Prostate gland (tissue), 2 donors: ENCODE data around the gene MAP3K4. TPM values are rescaled to one million over a fixed set of nuclear protein-coding genes. Genes with fewer than 3 reads are reported as not detected.

Source experiments
- DNase-seq: peaks from one replicate; pipeline ENCODE4 v3.0.0-alpha.2; 2019; ENCODE audit warnings: low spot score
- H3K27ac ChIP-seq, 2 donors: fragments of 200-600 bp; sonication (generic); 2 replicates each; pipeline ENCODE4 v1.5.1; 2017 to 2019
- H3K27me3 ChIP-seq: fragments of 200-600 bp; sonication (generic); replicated peaks from 2 replicates; pipeline ENCODE4 v1.5.1; 2019; ENCODE audit not compliant: insufficient read depth
- H3K36me3 ChIP-seq, 2 donors: fragments of 200-600 bp; sonication (generic); 1 replicate in 1 of 2; 2 replicates in 1 of 2; pipeline versions ENCODE4 v1.5.1 to v1.8.1; 2017 to 2019
- H3K4me1 ChIP-seq: fragments of 200-600 bp; sonication (generic); replicated peaks from 2 replicates; pipeline ENCODE4 v1.5.1; 2019
- H3K4me3 ChIP-seq, 2 donors: fragments of 200-600 bp; sonication (generic); 2 replicates each; pipeline ENCODE4 v1.5.1; 2017 to 2019
- H3K9me3 ChIP-seq: fragments of 200-600 bp; sonication (generic); 2 replicates; pipeline ENCODE4 v1.5.1; 2017
- POLR2A ChIP-seq: fragments of 450-650 bp; IDR thresholded peaks from one replicate; pipeline ENCODE4 v1.6.1; 2016; ENCODE audit warnings: antibody characterized with exemption, mild to moderate bottlenecking
- POLR2AphosphoS5 ChIP-seq: sonication (generic); formaldehyde crosslinking; IDR thresholded peaks from one replicate; pipeline ENCODE4 v1.6.1; 2017; ENCODE audit warnings: antibody characterized with exemption
- WGBS: methylation state at CpG from one replicate; pipeline ENCODE4 v1.1.5; 2018; 5-methylcytosine and 5-hydroxymethylcytosine counted together
- intact Hi-C: fragments of 100-400 bp; cut with DNase I; formaldehyde crosslinking; loops from one replicate; pipeline ENCODE4 v1.14.2; 2022
- total RNA-seq, 2 donors: library from RNA; depleted of rRNA; stranded (reverse); fragments of >200 nt; gene quantifications; one replicate each; pipeline ENCODE4 v1.1.0, GENCODE V29; 2016
- TF ChIP-seq, protein P1 (sequence below), 4 experiments: fragments of 200-600 bp in 2 of 4; fragments of 450-650 bp in 2 of 4; sonication (generic) in 2 of 4; IDR thresholded peaks; 1 replicate in 3 of 4; 2 replicates in 1 of 4; pipeline ENCODE4 v1.5.1; 2016 to 2019; ENCODE audit warnings: antibody characterized with exemption in 4 of 4, mild to moderate bottlenecking in 2 of 4, moderate library complexity in 2 of 4

MAP3K4 gene
- total RNA-seq, 2 donors from 2014 or later = 26.2 to 59.2 TPM

DNA sequence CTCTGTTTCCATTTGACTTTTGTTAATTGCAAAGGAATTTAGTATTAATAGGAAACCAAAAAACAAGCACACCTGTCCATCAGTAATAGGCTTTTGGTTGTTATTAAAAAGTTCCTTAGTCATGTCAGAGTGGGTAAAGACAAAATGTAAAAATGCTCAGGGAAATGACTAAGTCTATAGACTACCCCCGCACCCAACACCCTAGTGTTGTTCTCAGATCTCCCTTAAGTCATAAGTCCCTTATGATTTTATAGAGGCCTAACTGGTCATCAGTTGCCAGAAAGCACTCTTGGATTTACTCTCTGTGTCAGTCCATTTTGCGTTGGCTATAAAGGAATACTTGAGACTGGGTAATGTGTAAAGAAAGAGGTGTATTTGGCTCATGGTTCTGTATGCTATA is 52.8 kb downstream of the MAP3K4 start:
- no peaks in the 10 kb centered on the region for H3K27me3 ChIP-seq
- no peak for DNase-seq
- WGBS = 88% methylated on average over 2 of the region's 2 CpGs
- intact Hi-C loops = no loop called here
- no peaks in the 10 kb centered on the region for H3K36me3 ChIP-seq
- no peak overlapping the region for H3K4me3 ChIP-seq
- no peaks in the 10 kb centered on the region for H3K9me3 ChIP-seq
- peaks cover 6% of the 10 kb centered on the region for H3K4me1 ChIP-seq
- no peak overlapping the region for H3K27ac ChIP-seq
- TF ChIP-seq, protein P1, sequence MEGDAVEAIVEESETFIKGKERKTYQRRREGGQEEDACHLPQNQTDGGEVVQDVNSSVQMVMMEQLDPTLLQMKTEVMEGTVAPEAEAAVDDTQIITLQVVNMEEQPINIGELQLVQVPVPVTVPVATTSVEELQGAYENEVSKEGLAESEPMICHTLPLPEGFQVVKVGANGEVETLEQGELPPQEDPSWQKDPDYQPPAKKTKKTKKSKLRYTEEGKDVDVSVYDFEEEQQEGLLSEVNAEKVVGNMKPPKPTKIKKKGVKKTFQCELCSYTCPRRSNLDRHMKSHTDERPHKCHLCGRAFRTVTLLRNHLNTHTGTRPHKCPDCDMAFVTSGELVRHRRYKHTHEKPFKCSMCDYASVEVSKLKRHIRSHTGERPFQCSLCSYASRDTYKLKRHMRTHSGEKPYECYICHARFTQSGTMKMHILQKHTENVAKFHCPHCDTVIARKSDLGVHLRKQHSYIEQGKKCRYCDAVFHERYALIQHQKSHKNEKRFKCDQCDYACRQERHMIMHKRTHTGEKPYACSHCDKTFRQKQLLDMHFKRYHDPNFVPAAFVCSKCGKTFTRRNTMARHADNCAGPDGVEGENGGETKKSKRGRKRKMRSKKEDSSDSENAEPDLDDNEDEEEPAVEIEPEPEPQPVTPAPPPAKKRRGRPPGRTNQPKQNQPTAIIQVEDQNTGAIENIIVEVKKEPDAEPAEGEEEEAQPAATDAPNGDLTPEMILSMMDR (IDR thresholded peaks at IDR 0.05) = no peak
- no peak for TF ChIP-seq POLR2AphosphoS5
- no peak for TF ChIP-seq POLR2A

DNA sequence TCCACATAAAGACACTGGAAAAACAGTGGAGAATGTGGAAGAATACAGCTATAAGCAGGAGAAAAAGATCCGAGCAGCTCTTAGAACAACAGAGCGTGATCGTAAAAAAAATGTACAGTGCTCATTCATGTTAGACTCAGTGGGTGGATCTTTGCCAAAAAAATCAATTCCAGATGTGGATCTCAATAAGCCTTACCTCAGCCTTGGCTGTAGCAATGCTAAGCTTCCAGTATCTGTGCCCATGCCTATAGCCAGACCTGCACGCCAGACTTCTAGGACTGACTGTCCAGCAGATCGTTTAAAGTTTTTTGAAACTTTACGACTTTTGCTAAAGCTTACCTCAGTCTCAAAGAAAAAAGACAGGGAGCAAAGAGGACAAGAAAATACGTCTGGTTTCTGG is 57.1 kb downstream of the MAP3K4 start:
- no peaks in the 10 kb centered on the region for H3K27me3 ChIP-seq
- TF ChIP-seq, protein P1 (IDR thresholded peaks at IDR 0.05) = no peak
- TF ChIP-seq POLR2AphosphoS5 = no peak
- no peak for TF ChIP-seq POLR2A

DNA sequence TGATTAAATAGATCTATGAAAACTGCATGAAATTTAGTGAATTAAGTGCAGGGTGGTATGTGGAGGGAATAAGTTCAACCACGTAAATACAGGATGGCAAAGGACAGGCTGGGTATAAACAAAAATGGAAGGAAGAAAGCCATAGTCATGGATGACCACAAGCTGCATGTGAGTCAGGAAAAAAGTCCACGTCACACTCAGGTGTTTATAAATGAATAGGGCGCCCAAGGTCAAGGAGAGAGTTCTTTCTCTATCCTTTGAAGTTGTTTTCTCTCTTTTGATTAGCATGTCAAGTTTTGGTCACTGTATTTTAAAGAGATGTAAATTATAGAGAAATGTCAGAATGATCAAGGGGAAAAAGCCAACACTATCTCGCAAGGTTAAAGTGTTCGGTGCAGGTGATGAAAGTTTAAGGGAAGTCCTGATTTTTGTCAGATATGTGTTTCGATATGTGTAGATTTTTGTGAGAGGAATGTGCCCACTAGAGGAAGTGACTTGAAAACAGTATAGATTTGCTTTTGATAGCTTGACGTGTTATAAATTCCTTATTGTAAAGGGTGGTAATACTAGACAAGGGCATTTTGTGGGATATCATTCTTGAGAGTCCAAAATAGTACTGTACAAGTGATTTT is 58.7 kb downstream of the MAP3K4 start:
- DNase-seq = no peak
- Histone ChIP-seq H3K36me3 (no peaks in the 10 kb centered on the region), H3K27me3 (no peaks in the 10 kb centered on the region), H3K4me1 (no peaks in the 10 kb centered on the region), H3K4me3 (no peak overlapping the region), H3K9me3 (no peaks in the 10 kb centered on the region), H3K27ac (no peak overlapping the region)
- intact Hi-C loops = no loop called here
- TF ChIP-seq, protein P1 (IDR thresholded peaks at IDR 0.05) = no peak
- WGBS = 85% methylated on average over 7 of the region's 7 CpGs

More for the DNA sequence above, 57.1 kb downstream of the MAP3K4 start:
- H3K4me3 ChIP-seq = no peak overlapping the region
- 55% methylated on average over 7 of the region's 7 CpGs for WGBS
- no peaks in the 10 kb centered on the region for H3K36me3 ChIP-seq
- intact Hi-C loops = no loop called here
- H3K9me3 ChIP-seq = no peaks in the 10 kb centered on the region
- no peak overlapping the region for H3K27ac ChIP-seq
- no peak for DNase-seq
- no peaks in the 10 kb centered on the region for H3K4me1 ChIP-seq

DNA sequence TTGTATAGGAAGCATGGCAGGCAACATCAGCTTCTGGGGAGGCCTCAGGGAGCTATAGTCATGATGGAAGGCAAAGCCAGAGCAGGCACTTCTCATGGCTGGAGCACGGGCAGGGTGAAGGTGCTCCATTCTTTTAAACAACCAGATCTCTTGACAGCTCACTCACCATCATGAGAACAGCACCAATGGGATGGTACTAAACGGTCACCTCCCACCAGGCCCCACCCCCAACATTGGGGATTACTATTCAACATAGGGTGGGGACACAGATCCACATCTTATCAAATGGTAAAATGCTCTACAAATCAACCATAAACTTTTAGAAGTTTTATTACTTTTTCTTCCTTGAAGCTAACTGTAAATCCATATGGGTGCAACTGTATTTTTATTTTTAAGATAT is 61.5 kb downstream of the MAP3K4 start:
- H3K27ac ChIP-seq = no peak overlapping the region
- H3K36me3 ChIP-seq = no peaks in the 10 kb centered on the region
- no peaks in the 10 kb centered on the region for H3K9me3 ChIP-seq
- no peak for TF ChIP-seq POLR2AphosphoS5
- TF ChIP-seq POLR2A = no peak
- TF ChIP-seq, protein P1 (IDR thresholded peaks at IDR 0.05) = no peak
- H3K27me3 ChIP-seq = no peaks in the 10 kb centered on the region
- H3K4me3 ChIP-seq = no peak overlapping the region
- intact Hi-C loops = no loop called here
- DNase-seq = no peak
- H3K4me1 ChIP-seq = no peaks in the 10 kb centered on the region
- 92% methylated on average over 2 of the region's 2 CpGs for WGBS

DNA sequence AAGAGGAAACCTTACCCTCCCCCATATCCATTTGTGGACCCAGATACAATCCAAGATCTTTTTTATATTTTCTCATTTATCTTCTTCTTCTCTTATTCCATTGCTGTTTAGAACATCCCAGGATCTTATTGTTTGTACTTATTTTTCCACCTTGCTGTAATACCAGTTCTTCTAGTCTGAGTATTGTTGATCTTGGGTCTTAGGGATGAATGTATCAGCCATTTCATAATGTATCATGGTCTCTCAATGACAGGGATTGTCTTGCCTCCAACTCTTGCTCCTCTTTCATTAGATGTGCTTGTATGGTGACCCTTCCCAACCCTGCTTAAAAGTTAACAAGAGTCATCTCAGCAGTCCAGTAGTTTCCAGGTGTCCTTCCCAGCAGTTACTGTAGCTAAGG is 63.3 kb downstream of the MAP3K4 start:
- H3K4me1 ChIP-seq = no peaks in the 10 kb centered on the region
- TF ChIP-seq POLR2AphosphoS5 = peak; percentile 44
- TF ChIP-seq, protein P1 (IDR thresholded peaks at IDR 0.05) = no peak
- intact Hi-C loops = no loop called here
- no peaks in the 10 kb centered on the region for H3K9me3 ChIP-seq
- no peak overlapping the region for H3K27ac ChIP-seq
- H3K4me3 ChIP-seq = no peak overlapping the region
- H3K27me3 ChIP-seq = no peaks in the 10 kb centered on the region
- no peak for DNase-seq
- H3K36me3 ChIP-seq = no peaks in the 10 kb centered on the region
